LNCaP clone FGC (cell line): ENCODE results near the gene SHMT2.

Experiments used
- DNase-seq: peaks from one replicate; pipeline ENCODE4 v3.0.0-alpha.2; 2011; ENCODE audit warnings: low read depth
- H3K4me3 ChIP-seq: 2 replicates; pipeline ENCODE4 v1.5.1; 2011; ENCODE audit warnings: mild to moderate bottlenecking, low read depth, low read length, control low read depth
- CTCF ChIP-seq: IDR thresholded peaks from 2 replicates; pipeline ENCODE4 v1.5.1; 2012; ENCODE audit warnings: mild to moderate bottlenecking; ENCODE audit not compliant: control insufficient read depth, insufficient read depth; ENCODE audit errors: extremely low read depth

The SHMT2 gene

GRCh38 chr12:57240926-57241401, 11.5 kb downstream of the SHMT2 start:
- peak overlapping the region; percentile 64 for H3K4me3 ChIP-seq
- no peak for TF ChIP-seq CTCF
- DNase-seq: no peak

GRCh38 chr12:57241402-57242310, 12.1 kb downstream of the SHMT2 start:
- H3K4me3 ChIP-seq: peak overlapping the region; percentile 64
- DNase-seq: no peak

DNA sequence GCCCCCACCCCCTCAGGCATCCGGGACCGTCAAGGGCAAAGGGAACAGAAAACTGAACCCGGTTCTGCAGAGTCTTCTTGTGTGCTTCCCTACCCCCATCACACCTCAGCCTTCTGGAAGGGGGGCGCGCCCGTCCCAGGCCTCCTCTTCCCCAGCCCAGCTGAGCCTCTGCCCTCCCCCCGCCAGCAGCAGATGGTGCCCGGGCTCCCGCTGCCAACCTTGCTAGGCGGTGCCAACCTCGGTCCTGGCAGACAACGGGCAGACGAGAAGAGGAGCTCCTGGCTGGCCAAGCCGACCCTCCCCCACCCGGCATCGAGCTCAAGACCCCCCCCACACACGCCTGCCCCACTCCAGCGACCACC, 12.8 kb downstream of the SHMT2 start:
- TF ChIP-seq CTCF: peak; percentile 5; the same call in 1 of the 2 replicates
- no peak for DNase-seq
- peak overlapping the region; percentile 52 for H3K4me3 ChIP-seq

More at GRCh38 chr12:57241402-57242310, 12.1 kb downstream of the SHMT2 start:
- no peak for TF ChIP-seq CTCF

- TF ChIP-seq CTCF: peak; percentile 69
- H3K4me3 ChIP-seq: peak overlapping the region; percentile 52
- peak; percentile 72 for DNase-seq
Observed at GRCh38 chr12:57242691-57243454, 13.4 kb downstream of the SHMT2 start.

- TF ChIP-seq CTCF: peak; percentile 84
- DNase-seq: no peak
- H3K4me3 ChIP-seq: peak overlapping the region; percentile 52
Observed at GRCh38 chr12:57243521-57244311, 14.2 kb downstream of the SHMT2 start.

DNA sequence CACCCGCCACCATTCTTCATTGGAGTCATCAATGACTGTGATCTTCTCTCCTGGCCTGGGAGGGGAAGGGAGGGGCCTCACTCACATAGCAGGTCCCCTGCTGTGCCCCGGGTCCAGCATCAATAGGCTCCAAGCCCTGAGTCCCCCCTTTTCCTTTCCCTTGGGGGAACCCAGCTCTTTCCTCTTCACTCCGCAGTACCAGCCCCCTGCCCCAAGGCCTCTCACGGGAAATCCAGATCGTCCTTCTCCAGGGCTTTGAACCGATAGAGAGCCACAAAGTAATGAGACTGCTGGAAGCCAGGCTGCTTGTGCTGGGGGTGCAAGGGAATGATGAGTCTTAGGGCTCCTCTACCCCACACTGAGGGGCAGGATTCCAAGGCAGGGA, 14.8 kb downstream of the SHMT2 start:
- no peak for TF ChIP-seq CTCF
- DNase-seq: no peak
- H3K4me3 ChIP-seq: no peak overlapping the region
